NCI-H2029 treated with DMSO at 0.1 percent for 48 hours (cell line): Measurements from ENCODE around the gene CTSZ.
"Not testable (repeated sequence)": the region's sequence is repeated elsewhere in the genome, so short reads cannot be mapped to it uniquely, and the experiment has no call there.

Experiments
- DNase-seq: peaks from one replicate; lab custom pipeline; 2025; lab: John Stamatoyannopoulos, UW

The CTSZ gene

DNA sequence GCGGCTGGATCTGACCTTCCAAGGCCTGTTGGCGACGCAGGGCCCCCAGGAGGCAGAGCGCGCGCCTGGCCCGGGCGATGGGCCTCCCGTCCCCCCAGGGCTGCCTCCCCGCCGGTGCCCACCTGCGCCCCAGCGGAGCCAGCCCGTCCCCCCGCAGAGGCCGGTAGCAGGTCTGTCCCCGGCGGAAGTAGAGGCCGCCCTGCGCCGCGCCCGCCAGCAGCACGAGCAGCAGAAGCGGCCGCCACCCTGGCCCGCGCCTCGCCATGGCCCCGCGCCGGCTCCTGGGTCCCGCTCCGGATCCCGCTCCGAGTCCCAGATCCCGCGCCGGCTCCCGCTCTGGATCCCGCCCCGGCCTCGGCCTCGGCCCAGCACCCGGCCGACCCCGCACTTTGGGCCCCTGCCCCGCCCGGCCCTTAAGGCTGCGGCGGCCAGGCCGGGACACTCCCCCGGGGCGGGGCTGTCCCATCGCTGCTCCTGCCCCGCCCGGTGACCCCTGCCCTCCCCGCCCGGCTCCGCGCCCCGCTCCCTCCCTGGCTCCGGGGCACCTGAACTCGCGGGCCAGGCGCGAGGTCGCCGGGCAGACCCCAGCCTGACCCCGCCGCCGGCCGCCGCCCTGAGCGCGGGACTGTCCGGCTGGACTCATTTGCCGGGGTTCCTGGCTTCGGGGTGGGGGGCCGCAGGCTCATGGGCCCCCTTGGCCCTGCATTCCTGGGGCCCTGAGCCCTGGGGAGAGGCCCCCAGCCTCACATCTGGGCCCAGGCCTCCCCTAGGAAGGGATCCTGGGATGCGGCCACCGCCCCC, at the start of gene CTSZ:
CTSZ (minus strand) TSS at position 391 of the 801 bp plus-strand sequence; CDS start at position 265, 126 bp downstream.
- no peak for DNase-seq

DNA sequence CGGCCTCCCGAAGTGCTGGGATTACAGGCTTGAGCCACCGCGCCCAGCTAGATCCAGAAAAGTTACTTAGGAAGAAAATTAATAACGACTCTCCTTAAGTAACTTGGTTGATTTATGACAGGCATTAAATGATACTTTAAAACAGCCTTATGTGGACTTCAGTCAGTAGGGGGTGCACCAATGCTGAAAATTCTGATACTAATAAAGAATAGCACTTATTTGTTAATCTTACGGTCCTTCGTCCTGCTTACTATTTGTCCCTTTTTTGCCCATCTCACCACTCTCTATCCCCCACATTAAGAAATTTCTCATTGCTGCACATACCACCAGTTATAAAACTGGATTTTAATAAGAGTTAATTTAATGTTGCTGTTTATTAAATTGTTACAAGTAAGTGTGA, 48.2 kb upstream of the CTSZ start:
- DNase-seq: no peak

DNA sequence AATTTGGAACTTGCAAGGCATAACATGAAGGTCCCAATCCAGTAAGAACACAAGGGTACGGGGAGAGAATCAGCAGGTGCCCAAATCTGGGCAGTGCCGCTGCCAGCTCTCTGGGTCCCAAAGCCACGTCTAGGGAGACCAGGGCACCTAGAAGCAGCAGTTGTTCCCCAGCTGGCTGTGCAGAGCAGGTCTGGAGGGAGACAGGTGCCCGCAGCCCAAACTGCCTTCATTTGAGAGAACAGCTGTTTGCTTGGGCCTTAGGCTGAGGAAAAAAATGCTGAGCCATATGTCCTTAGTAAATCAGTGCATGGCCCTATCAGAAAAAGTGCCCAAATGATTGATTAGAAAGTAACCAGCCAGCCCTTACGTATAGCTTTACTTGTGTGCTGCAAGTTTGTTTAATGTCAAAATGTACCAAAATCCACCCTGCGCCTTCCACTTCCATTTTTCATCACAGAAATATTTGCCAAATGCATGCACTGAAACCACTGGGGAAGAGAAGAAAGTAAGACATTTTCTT, 44.7 kb upstream of the CTSZ start:
- no peak for DNase-seq

DNA sequence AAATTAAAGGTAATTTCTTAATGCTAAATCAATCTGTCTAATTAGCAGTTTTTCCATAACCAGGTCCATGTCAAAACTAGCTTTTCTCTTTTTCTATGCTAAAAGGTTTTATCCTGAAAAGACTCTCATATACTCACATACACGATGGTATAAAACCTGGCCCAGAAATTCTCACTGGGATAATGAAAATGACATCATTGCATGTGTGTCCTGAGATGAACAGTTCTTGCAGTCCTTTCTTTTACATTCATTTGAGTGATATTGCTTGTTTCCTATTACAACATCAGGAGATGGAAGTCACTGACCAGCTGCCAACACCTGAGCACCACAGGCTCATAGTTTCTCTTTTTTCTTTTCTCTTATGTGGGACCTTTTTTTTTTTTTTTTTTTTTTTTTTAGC, 43.4 kb upstream of the CTSZ start:
- no peak for DNase-seq

DNA sequence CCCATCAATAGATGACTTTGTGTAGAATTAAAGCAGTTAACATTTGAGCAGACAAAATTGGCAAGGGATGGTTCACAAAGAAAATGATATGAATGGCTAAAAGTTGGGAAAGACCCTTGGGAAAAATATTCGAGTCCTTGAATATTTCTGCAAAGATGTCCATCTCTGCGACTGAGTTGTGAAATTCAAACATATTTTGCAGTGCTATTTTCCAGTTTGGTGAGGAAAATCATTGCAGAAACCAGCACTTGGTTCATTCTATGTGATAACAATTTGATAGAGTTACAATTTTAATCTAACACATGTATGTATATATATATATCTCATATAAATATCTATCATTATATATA, 41.6 kb upstream of the CTSZ start:
- no peak for DNase-seq

DNA sequence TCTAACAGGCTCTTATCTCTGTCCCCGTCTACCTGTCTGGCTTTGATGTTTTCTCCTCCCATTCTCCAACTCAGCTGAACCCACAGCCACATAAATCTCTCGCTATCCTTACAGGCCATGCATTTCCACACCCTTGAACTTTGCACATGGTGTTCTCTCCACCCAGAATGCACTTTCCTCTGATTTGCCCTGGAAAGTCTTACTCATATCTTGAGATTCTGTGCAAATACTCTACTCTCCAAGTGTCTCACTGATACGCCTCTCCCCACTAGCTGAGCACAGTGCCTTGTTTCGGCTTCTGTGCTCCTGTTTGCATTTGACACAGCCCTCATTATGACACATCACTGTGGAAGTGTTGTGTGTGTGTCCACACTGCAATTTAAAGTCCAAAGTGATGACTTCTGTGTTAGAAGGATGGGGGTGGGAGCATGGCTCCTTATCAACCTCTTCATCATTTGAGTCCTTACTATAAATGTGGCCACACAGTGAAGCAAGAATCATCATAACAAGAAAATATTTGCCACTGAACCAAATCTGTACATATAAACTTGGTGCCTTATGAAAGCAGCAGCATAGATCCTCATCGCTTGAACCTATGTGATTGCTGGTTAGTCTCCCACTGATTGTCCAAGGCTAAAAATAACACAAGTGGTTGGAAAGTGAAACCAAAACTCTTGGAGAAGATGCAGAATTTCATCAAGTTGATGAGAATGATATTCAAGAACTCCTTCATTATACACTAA, 41.1 kb upstream of the CTSZ start:
- DNase-seq: no peak

DNA sequence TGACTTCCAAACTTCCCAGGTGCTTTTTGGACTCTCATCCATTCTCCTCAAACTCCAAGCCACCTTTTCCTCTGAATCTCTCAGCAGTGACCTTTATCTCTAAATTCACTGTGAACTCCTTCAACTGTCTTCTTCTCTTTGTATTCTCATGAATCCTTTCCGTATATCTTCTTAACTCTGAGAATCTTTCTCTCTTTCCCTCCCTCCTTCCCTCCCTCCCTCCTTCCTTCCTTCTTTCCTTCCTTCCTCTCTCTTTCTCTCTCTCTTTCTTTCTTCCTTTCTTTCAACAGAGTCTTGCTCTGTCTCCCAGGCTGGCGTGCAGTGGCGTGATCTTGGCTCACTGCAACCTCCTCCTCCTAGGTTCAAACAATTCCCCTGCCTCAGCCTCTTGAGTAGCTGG, 39.8 kb upstream of the CTSZ start:
- no peak for DNase-seq

DNA sequence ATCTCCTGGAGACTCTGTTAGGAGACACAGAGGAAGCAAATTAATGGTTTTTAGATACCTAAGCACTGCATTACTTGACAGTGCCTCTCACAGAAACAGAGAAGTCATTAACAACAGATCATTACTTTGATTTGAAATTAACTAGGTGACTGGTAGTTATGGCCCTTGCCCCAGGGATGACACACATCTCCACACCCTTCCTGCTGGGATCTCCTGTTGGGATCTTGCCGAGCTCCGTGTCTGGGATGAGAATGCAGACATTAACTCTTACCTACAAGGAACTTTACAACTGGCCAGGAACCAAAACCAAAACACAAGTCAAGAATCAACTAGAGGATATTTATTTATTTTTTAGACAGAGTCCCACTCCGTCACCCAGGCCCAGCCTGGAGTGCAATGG, 37.7 kb upstream of the CTSZ start:
- no peak for DNase-seq

DNA sequence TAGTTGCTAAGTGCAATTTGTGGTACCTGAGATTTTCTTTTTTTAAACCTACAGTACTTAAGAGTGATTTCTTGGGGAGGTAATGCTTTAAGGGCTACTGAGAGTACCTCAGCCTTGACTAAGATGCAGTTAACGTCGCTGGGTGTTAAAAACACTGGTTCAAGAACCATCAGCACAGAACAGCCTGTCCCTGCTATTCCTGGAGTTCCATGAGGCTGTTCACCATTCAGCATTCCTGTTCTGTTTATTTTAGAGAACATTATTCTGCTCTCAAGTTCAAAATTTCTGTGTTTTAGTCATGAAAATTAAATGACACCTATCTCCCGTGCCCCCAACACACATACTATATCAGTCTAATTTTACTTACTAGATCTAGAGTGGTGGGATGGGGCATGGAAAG, 37.2 kb upstream of the CTSZ start:
- no peak for DNase-seq

DNA sequence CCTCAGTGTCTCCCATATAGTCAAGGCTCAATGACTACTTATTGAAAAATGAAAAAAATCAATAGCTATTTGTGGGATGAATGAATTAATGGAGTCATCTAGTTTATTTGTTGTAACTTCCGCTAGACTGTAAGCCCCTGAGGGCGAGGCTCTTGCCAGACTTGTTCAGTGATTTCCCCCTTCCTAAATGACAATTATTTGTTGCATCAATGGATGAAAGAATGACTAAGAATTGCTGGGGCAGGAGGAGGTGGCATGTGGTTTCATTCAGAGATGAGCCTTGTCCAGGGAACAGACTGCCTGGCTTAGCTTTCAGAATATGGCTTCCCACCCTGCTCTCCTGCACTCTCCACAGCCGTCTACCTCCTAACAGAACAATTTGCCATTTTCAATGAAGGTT, 36.6 kb upstream of the CTSZ start:
- no peak for DNase-seq

DNA sequence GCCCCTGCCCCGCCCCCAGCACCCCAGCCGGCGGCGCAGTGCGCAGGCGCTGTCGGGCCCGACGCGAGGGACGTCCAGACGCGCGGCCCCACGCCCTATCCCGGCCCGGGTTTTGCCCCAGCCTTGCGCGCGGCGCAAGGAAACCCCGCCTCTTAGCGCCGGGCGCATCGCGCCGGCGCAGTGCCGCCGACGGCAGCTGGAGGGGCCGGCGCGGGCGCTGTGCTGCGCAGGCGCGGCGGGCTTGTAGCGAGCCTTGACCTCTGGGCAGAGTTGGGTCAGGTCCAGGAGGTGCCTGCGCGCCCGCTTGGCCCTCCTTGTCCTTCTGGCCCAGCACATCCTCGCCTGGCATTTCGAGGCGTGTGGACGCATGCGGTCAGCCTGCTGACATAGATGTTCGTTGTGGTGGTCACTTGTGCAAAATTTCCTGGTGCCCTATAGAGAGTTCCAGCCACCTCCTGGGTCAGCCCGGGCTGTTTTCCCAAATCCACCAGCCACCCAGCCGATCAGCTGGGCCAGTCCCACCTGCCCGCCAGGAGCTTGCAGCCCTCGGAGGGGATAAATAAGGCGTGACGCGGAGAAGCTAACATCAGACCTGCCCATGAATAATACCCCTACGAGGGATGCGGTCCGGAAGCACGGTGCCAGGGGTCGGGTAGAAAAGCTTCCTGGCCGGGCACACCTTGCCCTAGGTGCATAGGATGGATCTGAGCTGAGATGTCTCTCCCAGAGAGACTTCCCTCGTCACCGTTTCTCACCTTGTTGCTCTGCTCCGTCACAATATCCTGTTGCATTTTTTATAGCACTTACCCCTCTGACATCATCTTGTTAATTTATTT, 36.0 kb upstream of the CTSZ start:
- peak; percentile 66 for DNase-seq

DNA sequence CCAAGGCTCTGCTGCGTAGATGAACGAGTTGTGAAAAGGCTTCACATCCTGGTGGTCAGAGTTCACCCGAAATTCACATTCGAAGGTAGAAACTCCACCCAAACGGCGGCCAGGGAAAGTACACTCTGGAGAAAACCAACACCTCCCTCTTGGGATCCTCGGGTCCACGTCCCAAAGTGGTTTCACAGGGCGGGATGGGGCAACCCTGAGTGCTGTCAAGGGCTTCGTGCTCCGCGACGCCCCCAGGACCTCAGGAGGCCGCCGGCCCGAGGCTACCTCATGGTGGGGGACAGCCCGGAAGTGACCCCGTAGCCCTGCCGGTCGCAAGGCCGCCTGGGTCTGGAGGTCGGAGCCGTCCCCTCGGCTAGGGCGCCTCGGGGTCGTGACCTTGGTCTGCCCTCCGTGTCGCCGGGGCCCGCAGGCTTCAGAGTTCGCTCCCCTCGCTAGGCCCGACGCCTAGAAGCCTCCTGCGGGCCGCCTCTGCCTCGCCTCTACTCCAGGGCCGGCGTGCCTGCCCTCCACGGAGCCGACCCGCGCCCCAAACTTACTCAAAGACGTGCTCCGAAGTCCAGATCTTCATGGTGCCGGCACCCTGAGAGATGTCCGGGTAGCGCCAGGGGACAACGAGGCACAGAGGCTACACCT, 35.2 kb upstream of the CTSZ start, which contains the start of gene PRELID3B:
PRELID3B (minus strand) TSS at position 636 of the 645 bp plus-strand sequence; CDS start at position 580, 56 bp downstream.
- DNase-seq: no peak

DNA sequence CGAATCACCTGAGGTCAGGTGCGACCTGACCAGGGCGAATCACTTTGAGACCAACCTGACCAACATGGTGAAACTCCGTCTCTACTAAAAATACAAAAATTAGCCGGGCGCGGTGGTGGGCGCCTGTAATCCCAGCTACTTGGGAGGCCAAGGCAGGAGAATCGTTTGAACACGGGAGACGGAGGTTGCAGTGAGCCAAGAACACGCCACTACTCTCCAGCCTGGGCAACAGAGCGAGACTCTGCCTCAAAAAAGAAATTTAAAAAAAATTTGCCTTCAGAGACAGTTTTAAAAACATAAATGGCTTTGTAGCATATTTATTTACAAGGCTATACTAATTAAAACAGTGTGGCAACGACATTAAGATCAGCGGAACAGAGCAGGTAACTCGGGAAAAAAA, 34.4 kb upstream of the CTSZ start:
- DNase-seq: not testable (repeated sequence)

DNA sequence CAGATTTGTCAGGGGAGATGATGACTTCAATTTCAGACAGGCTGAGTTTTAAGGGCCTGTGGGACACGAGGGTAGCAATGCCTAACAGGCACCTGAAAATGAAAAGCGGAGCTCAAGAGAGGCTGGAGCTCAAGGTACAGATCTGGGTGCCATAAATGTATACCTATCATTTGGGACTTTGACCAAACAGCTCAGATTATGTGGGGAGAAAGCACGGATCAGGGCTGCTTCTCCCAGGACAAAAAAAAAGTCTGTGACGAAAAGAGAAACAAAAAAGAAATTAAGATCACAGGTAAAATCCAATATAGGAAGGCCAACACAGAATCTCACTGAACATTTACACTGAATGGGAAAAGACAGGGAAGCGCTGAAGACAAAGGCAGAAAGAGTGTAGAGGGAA, 33.6 kb upstream of the CTSZ start:
- DNase-seq: no peak

DNA sequence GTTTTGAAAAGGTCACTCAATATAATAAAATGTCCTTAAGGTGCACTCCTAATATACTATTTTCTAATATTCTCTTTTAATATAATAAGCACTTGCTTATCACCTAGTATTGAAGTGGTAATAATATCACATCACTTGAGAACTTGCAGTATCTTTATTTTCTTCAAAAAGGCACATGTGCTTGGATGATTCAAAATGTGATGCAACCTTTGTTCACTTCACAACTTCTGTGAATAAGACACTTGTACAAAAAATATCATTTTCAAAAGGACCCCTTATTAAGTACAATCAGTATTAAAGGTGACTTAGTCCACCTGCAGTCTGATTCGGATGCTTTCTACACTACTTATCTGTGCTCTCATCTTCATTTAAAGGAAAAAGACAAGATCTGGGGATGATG, 32.2 kb upstream of the CTSZ start:
- DNase-seq: no peak

DNA sequence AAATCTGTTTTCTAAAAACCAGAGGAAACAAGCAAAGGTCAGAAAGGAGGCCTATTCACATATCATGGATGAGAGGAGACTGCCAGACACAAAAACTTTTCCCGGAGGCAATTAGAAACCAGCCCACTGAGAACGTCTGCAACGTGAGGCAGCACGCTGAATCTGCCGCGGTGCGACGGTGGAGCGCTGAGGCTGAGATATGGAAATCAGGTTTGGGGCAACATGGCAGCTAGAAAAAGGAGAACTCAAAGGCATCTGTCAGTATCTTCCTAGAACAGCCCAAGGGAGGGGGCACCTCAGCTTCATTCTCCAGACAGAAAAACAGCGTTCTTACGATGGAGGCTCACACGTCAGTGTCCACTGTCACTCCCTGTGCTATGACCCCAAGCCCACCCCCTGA, 30.3 kb upstream of the CTSZ start:
- no peak for DNase-seq

DNA sequence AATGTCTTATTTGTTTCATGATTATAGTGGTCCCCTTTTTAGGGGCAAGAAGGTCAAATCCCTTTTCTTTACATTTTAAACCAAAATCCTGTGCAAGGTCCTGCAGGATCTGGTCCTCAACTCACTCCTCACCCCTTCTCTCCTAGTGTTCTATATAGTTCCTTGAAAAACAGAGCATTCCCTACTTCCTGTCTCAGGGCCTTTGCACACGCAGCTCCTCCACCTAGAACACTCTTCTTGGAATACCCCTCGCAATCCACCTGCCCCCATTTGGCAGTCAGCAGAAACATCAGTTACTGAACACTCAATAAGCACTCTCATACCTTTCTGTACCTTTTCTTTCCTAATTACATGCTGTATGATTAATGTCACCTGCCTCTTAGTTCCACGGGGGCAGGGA, 28.3 kb upstream of the CTSZ start:
- DNase-seq: no peak

DNA sequence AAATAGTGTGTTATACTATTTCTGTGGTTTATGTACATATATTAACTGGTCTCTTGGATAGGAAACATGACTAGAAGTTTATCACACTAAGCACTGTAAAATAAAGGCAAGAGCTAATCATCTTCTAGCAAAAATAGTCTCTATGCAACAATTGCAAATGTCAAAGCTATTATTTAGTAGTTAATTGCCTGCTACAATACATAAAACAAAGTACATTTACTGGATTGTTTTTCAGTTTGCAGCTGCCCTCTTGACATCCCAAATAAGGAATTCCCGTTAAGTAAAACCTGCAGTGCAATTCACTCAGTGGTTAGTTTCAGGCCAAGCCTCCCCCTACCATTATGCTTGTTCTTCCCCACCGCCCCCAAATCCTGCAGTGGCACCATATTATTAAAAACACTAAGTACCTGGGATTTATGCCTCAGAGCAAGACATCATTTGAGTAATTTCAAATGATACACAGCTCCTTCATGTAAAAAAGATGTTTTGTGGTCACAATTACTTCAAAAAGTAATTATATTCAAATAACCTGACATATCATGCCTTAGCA, 26.6 kb upstream of the CTSZ start:
- DNase-seq: no peak

DNA sequence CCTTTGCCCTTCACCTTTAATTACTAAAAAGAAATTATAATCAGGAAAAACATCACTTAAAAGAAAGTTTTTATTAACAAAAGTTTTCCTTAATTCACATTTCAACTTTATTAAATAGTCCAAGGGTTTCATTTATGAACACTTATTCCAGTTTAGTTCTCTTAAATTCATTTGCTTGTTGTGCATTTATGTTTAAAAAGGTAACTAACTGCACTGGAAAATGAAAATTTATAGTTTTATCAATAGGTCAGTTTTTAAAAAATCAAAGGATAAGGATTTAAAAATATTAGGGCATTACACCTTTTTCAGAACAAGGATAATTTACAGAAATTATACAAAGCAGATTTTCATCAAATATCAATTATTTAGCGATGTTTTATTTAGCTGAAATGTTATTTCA, 26.0 kb upstream of the CTSZ start:
- DNase-seq: no peak

DNA sequence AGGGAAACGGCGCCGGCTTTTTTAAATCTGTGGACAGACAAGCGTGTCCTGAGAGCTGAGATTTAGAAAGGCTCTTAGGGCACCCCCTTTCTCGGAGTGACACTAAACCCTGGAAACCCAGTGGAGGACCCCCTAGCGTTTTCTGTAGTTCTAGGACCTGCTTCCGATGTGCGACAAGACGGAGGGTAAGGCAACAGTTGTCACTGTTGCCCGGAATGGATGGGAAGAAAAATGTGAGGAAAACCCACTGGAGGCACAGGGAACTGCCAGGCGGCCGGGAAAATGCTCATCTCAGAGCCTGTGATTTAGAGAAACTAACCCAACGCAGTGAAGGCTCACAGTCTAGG, 25.6 kb upstream of the CTSZ start:
- peak; percentile 15 for DNase-seq

DNA sequence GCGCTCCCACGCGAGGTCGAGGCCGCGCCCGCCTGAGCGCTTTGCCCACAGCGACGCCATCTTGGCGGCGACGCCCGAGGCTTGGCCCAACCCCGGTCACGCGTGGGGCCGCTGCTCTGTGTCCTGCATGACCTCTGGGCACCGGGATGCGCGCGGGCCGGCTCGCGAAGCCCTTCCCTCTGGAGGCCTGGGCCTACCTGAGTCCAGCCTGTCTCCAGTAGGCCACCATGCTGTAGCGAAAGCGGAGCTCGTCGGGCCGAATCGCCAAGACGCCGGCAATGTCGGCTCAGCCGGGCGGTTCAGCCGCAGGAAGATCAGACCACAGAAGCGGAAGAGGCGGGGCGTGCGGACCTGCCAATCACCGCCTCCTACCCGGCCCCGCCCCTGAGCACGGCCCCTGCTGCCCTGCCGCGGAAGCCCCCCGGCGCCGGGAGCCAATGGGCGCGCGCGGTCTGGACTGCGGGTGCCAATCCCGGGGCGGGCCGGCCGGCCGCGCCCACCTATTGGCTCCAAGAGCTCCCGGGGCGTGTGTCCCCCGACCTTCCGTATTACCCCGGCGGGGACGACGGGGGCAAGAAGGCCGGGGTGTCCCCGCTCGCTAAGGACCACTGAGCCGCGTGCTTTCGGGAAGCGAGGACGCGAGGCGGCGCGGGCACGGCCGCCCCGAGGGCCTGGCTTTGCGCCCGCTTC, 25.1 kb upstream of the CTSZ start, which contains the start of gene ATP5F1E:
ATP5F1E (minus strand) TSS at position 313 of the 690 bp plus-strand sequence; CDS start at position 229, 84 bp downstream.
- peak; percentile 84 for DNase-seq
